Measurements from ENCODE around the gene IP6K3.

IP6K3 gene

GRCh38 chr6:33777398-33778388, 31.0 kb upstream of the IP6K3 start:
- DNase-seq (ENCODE audit: low read depth) = no peak

DNA sequence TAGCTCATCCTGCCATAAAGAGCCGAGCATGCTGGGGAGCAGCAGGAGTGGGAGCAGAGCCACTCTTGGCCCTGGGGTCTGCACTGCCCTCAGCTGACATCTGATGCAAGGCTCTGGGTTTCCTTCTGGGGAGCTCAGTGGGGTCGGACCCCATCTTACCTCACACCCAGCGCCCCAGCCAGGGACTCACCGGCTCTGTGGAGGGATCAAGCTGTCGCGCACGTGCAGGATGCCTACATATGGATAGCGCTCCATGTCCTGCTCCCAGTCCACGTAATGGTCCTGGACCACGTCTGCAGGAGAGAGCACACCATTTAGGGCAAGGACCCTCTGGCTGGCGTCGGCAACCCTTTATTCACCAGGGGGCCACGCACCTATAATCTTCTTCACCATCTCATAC, 30.1 kb upstream of the IP6K3 start:
- no peak for DNase-seq (ENCODE audit: low read depth)

GRCh38 chr6:33776186-33776585, 29.5 kb upstream of the IP6K3 start:
- no peak for DNase-seq (ENCODE audit: low read depth)

GRCh38 chr6:33774774-33775173, 28.1 kb upstream of the IP6K3 start:
- DNase-seq (ENCODE audit: low read depth) = no peak

DNA sequence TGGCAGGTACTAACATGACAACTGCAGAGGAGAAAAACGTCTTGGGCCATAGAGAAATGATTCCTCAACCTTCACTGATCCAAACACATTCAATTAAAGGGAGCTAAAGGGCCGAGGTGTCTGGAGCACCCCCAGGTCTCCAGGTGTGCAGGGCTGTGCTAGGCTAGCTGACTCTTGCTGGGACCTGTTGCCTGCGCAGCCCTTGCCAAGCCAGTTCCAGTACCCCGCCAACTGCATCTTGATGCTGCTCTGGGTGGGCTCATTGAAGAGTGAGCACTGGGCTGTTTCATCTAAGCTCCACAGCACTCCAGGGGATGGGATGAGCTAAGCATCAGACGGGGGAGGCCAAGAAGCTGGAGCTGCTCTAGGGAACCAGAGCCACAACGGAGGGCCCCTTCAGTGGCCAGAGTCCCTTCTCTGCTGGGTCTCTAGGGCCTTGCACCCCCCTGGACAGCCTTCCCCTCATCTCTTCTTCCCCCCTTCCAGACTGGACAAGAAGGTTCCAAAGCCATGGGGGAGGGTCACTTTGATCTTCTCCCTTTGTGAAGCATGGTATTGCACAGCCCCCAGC, 26.3 kb upstream of the IP6K3 start:
- no peak for DNase-seq (ENCODE audit: low read depth)

DNA sequence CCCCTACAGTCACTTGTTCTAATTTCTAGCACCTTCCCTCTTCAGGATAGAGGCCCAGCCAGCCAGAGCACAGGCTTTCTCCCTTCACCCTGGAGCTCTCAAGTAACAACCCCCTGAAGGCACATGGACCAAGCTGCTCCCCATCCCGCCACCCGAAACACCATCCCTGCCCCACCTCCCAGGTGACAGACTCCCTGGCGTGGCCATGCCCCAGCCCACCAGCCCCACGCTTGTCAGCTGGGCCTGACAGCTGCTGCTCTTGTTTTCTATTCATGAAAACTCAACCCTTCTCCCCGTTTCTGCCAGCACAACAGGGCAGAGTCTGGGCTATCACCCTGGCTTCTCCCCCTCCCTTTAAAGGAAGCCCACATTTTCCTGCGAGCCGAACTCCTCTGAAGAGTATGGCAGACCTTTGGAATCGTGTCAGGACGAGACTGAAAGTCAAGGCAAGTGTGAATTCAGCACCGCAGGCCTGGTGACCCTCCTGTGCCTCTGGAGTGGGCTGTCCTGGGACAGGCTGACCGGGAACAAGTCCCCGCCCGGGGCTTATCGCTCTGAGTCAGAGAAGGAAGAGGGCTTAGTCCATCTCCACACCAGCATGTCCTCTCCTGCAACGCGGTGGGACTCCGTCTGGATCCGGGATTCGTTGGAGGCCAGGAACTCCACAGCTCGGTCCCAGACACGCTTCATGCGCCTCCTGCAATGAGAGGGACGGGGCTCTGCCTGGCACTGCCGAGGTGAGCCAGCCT, 25.6 kb upstream of the IP6K3 start:
- DNase-seq (ENCODE audit: low read depth) = no peak

DNA sequence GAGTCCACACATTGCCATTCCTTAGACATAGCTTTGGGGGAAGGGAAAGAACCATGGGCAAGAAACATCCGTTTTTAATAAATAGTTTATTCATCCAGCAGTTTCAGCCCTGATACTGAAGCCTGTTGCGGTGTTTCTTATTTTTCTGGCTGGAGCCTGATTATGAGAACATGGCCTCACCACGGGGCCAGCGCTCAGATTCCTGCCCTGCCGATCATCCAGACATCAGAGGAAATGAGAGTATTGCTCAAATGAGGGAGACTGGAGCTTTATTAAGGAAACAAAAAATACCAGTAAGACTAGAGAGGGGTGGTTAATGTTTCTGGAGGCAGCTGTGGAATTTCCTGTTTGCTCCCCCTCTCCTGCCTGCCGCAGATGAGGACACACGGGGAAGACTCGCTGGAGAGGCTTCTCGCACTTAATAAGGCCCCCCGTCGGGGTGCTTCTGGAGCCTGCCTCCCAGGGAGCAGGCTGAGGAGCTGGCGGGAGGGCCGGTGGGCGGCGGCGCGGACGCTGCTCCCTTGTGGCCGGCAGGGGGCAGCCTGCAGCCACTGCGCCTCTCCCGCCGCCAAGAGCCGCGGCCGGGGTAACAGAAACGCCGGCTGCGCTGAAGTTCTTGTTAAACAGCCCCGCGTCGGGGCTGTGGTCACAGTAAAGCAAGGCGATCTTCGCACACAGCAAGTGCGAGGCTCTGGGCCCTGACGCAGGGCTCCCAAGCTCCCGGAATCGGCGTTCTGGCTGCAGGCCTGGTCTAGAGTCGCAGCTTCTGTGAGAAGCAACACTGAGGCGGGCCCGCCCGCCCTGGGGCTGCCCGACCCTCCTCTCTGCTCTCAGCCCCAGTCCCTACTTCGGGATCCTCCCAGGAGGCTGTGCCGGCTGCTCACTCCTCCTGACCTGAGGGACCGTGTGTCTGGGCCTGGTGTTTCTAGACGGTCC, 24.7 kb upstream of the IP6K3 start:
- DNase-seq (ENCODE audit: low read depth) = peak; percentile 44

GRCh38 chr6:33770833-33771145, 24.1 kb upstream of the IP6K3 start:
- no peak for DNase-seq (ENCODE audit: low read depth)

DNA sequence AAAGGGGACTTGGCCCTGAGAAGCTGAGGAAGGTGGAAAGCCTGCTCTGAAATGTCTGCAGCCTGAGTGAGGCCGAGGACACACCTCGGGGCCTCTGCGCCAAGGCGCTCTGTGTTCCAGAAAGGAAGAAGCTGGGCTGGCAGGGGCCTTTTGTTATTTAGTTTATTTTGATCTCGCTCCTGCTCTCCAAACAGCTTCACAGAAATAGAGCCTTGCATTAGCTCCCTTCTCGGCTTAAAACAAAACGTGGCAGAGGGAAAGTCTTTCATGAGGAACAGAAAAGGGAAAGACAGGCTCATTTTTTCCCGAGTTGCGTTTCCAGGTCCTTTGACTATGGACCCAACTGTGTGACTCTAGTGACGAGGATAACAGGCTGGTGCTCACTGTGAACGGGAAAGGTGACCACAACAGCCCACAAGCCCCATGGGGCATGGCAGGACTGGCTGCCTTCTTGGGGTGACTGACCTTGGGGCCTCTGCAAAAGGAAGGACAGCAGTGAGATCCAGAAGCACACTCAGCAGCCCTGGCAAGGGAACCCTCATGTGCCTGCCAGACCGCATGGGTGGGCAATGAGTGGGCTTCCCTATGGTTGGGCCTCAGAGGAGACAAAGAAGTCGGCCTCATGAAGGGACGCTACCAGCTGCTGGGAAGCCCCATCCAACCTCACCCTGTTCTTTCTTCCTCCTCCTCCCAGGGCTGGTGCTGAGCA, 23.6 kb upstream of the IP6K3 start:
- no peak for DNase-seq (ENCODE audit: low read depth)

GRCh38 chr6:33769248-33769821, 22.6 kb upstream of the IP6K3 start:
- DNase-seq (ENCODE audit: low read depth) = no peak

DNA sequence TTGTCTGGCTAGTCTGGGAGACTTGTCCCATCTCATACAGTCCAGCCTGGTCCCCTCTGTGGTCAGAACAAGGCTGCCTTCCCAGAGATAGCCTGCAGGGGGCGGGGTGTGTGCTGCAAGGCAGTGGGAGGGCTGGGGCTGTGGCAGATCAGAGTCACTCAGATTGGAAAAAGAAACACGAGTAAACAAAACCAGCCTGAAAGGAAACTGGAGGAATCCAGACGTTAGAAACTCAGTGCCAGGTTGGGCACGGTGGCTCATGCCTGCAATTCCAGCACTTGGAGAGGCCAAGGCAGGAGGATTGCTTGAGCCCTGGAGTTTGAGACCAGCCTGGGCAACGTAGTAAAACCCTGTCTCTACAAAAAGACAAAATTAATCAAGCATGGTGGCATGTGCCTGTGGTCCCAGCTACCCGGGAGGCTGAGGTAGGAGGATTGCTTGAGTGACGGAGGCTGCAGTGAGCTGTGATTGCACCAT, 22.0 kb upstream of the IP6K3 start:
- peak; percentile 59 for DNase-seq (ENCODE audit: low read depth)

DNA sequence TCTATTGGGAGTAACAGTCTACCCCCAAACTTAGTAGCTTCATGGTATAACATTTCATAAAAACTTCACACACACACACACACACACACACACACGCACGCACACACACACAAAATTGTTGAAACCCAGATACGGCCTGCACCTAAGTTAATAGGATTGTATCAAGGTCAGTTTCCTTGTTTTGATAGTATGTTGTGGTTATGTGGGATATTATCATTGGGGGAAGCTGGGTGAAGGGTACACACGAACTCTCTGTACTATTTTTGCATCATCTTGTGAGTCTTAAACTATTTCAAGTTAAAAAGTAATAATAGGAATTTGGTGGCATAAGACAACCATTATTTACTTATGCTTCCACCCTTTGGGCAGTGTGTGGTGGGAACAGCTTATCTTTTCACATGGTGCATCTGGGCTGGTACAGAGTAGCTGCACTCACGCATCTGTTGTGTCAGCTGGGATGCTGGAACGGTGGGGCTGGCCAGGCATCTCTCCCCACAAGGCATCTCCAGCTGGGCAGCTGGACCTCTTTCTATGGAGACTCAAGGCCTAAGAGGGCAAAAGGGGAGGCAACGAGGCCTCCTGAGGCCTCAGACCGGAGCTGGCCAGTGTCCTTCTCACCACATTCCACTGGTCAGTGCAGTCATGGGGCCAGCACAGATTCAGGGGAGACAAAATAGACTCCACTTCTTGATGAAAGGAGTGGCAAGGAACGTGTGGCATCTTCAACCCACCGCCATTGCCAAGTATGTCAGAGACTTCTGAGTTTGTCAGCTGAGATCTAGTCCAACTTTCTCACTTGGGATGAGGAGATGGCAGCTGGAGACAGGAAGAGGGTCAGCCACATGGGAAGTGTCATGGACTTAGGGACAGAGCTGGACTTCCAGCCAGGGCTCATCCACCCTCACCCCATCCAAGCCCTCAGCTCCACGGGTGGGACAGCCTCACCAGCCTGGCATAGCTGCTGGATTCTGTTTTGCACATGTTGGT, 20.5 kb upstream of the IP6K3 start:
- DNase-seq (ENCODE audit: low read depth) = no peak

DNA sequence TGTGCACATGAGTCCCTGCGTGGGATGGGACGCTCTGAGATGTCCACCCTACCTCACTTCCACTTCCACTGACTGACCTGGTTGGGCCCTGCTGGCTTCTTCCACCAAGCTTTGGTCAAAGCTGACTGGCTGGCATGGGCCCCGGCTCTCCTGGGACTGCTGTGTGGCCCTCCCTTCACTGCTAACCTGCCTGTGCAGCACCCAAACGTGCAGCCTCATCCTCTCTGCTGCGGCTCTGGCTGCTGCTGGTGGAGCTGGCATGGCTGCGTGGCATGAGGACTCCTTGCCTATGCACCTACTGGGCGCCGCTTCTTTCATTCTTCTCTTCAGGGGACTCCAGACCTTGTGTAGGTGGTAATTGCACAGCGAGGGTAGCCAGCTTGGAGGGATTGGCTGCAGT, 18.7 kb upstream of the IP6K3 start:
- no peak for DNase-seq (ENCODE audit: low read depth)

DNA sequence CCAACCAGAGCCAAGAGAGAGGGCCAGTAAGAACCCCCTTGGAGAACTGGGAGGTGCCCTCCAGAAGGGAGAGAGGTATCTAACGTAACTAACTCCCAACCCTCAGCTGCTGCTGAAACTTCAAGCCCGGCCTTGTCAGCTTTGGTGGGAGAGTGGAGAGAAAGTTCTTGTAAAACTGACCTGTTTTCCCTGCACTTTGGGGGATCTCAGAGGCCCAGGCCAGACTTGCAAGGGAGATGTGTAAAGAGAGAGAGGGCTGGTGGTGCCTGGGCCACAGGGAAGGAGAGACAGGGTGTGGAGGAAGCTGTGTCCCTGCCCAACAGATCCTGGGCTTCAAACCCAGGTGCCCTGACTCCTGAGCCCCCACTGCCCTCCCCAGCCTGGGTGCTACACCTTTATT, 17.3 kb upstream of the IP6K3 start:
- DNase-seq (ENCODE audit: low read depth) = no peak

- DNase-seq (ENCODE audit: low read depth) = no peak
Observed at GRCh38 chr6:33763483-33763882, 16.8 kb upstream of the IP6K3 start.

- DNase-seq (ENCODE audit: low read depth) = no peak
Observed at GRCh38 chr6:33762713-33763112, 16.0 kb upstream of the IP6K3 start.

DNA sequence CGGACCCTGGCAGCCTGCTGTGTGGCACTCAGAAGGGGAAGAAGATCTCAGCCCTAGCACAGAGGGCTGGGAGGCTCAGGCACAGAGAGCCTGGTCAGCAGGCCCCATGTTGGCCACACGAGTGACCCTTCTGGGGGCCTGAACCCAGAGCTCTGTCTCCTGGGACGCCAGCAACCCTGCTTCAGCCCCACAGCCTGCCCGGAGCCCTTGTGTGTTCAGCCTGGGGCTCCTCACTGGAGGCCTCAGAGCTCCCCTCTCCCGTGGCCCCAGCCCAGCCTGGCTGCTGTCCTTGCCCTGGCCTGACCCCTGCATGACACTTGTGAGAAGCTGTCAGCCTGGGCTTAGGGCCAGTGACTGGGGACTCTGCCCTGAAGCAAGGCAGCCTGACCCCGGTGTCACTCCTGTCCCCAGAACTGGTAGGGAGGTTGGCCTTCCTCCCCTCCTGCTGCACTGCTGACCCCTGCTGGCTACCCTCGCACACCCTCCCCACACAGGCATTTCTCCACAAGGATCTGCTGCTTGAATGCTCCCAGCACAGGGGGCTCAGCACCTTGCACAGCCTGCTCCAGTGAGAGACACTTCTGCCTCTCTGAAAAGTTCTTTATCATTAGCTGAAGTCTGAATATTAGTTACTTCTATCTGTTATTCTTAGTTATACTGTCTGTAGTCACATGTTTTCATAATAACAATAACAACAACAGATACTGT, 15.4 kb upstream of the IP6K3 start:
- no peak for DNase-seq (ENCODE audit: low read depth)

DNA sequence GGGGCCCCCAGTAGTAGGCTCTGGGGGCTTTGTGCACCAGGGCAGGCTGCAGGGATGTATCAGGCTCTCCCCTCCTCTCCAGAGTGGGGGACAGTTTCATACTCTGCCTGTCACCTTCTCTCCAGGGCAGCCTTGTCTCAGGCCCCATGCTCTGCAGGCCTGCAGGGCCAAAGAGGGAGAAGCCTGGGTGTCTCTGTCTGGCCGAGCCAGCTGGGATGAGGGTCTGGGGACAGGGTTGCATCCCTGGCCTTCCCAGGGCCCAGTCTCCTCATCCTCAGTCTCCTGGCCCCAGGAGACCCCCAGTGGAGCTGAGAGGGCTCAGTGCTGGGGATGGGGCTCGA, 14.8 kb upstream of the IP6K3 start:
- no peak for DNase-seq (ENCODE audit: low read depth)

All from activated gamma-delta T cell treated with anti-CD3 and anti-CD28 coated beads, Interleukin-2, amount 50 U/mL, for 16 hours (primary cell).